WTC11 (cell line): ENCODE data around the gene GRM1. TPM values are rescaled to one million over a fixed set of nuclear protein-coding genes. Genes with fewer than 3 reads are reported as not detected.

Source experiments
- ATAC-seq: fragments of 200-7000 bp; cut with Tn5 transposase; 2 replicates; pipeline ENCODE4 v1.10.0; 2021; ENCODE audit warnings: mild to moderate bottlenecking, moderate library complexity
- CTCF ChIA-PET: fragments of 300-600 bp; sonication (Branson Sonifier 250); formaldehyde crosslinking; loops from one replicate; lab custom pipeline; 2021; ENCODE audit warnings: antibody characterized with exemption; lab: Charles Lee
- POLR2A ChIA-PET: fragments of 350-600 bp; sonication (Branson Sonifier 250); formaldehyde crosslinking; loops from one replicate; lab custom pipeline; 2021; ENCODE audit warnings: antibody characterized with exemption; lab: Charles Lee
- DNase-seq: peaks from one replicate; pipeline ENCODE4 v3.0.0; 2021; ENCODE audit warnings: low spot score
- H3K27ac Mint-ChIP-seq: 2 replicates; pipeline ENCODE4 v1.8.0; 2021; ENCODE audit warnings: mixed read lengths
- H3K27me3 Mint-ChIP-seq: 2 replicates; pipeline ENCODE4 v1.8.0; 2021; ENCODE audit warnings: low read depth, mild to moderate bottlenecking, moderate library complexity, mixed read lengths
- H3K36me3 Mint-ChIP-seq: 2 replicates; pipeline ENCODE4 v1.8.0; 2021; ENCODE audit warnings: mixed read lengths
- H3K4me1 Mint-ChIP-seq: 2 replicates; pipeline ENCODE4 v1.8.0; 2022; ENCODE audit warnings: mixed read lengths
- H3K4me3 Mint-ChIP-seq: 2 replicates; pipeline ENCODE4 v1.8.0; 2021; ENCODE audit warnings: mild to moderate bottlenecking, moderate library complexity, mixed read lengths
- H3K9me3 Mint-ChIP-seq: 2 replicates; pipeline ENCODE4 v1.8.0; 2021; ENCODE audit warnings: mixed read lengths
- AR ChIP-seq: fragments of 250-450 bp; sonication (Bioruptor Pico); IDR thresholded peaks from 2 replicates; pipeline ENCODE4 v1.9.0; 2021; ENCODE audit warnings: mild to moderate bottlenecking
- CREB1 ChIP-seq: sonication (generic); formaldehyde crosslinking; IDR thresholded peaks from 2 replicates; pipeline ENCODE4 v1.8.0; 2023; ENCODE audit warnings: mild to moderate bottlenecking, missing genetic modification reagents
- FOXJ3 ChIP-seq: sonication (generic); formaldehyde crosslinking; IDR thresholded peaks from 2 replicates; pipeline ENCODE4 v1.9.0; 2021; ENCODE audit warnings: missing genetic modification reagents, mild to moderate bottlenecking, borderline replicate concordance
- GABPB1 ChIP-seq: sonication (generic); formaldehyde crosslinking; IDR thresholded peaks from 2 replicates; pipeline ENCODE4 v1.8.1; 2023; ENCODE audit warnings: mild to moderate bottlenecking, missing genetic modification reagents
- IRF1 ChIP-seq: sonication (generic); formaldehyde crosslinking; IDR thresholded peaks from 2 replicates; pipeline ENCODE4 v1.8.0; 2023; ENCODE audit warnings: missing genetic modification reagents
- MLX ChIP-seq: sonication (generic); formaldehyde crosslinking; IDR thresholded peaks from 2 replicates; pipeline ENCODE4 v1.8.1; 2023; ENCODE audit warnings: mild to moderate bottlenecking, missing genetic modification reagents, moderate library complexity
- MYBL2 ChIP-seq: sonication (generic); formaldehyde crosslinking; IDR thresholded peaks from 2 replicates; pipeline ENCODE4 v1.8.1; 2023; ENCODE audit warnings: mild to moderate bottlenecking, moderate library complexity, missing genetic modification reagents
- NFYB ChIP-seq: sonication (generic); formaldehyde crosslinking; conservative IDR thresholded peaks from 2 replicates; pipeline ENCODE4 v1.8.0; 2022; ENCODE audit warnings: low read depth, missing genetic modification reagents
- NR1H2 ChIP-seq: sonication (generic); formaldehyde crosslinking; IDR thresholded peaks from 2 replicates; pipeline ENCODE4 v1.9.0; 2021; ENCODE audit warnings: mild to moderate bottlenecking, moderate library complexity, missing genetic modification reagents
- PRDM15 ChIP-seq: sonication (generic); formaldehyde crosslinking; IDR thresholded peaks from 2 replicates; pipeline ENCODE4 v1.8.0; 2022; ENCODE audit warnings: missing genetic modification reagents
- SMAD4 ChIP-seq: sonication (generic); formaldehyde crosslinking; IDR thresholded peaks from 2 replicates; pipeline ENCODE4 v1.8.0; 2022; ENCODE audit warnings: mild to moderate bottlenecking, missing genetic modification reagents
- USF1 ChIP-seq: sonication (generic); formaldehyde crosslinking; IDR thresholded peaks from 2 replicates; pipeline ENCODE4 v1.8.0; 2022; ENCODE audit warnings: mild to moderate bottlenecking, missing genetic modification reagents
- total RNA-seq: library from RNA; stranded (reverse); gene quantifications from 3 replicates; pipeline ENCODE4 v1.2.3, GENCODE V29; 2021
- TF ChIP-seq, protein P1 (sequence below): fragments of 250-450 bp; sonication (Bioruptor Pico); IDR thresholded peaks from 2 replicates; pipeline ENCODE4 v1.9.0; 2021; ENCODE audit warnings: mild to moderate bottlenecking, borderline replicate concordance
- TF ChIP-seq, protein P2 (sequence below): fragments of 250-450 bp; sonication (Bioruptor Pico); conservative IDR thresholded peaks from 2 replicates; pipeline ENCODE4 v1.9.0; 2021; ENCODE audit warnings: mild to moderate bottlenecking

Gene GRM1
- total RNA-seq, 1 experiment from 2014 or later = 0.46 TPM

- H3K9me3 Mint-ChIP-seq = no peaks in the 10 kb centered on the region
- no peak for ATAC-seq
- DNase-seq = no peak
- H3K27ac Mint-ChIP-seq = no peak overlapping the region
- H3K36me3 Mint-ChIP-seq = no peaks in the 10 kb centered on the region
- H3K4me1 Mint-ChIP-seq = peaks cover 12% of the 10 kb centered on the region
- POLR2A ChIA-PET = no interaction called here
- no peaks in the 10 kb centered on the region for H3K27me3 Mint-ChIP-seq
- H3K4me3 Mint-ChIP-seq = no peak overlapping the region
- no peak for TF ChIP-seq GABPB1
- TF ChIP-seq USF1 = no peak
- no peak for TF ChIP-seq PRDM15 (CRISPR knock-in tag)
- no peak for TF ChIP-seq FOXJ3 (CRISPR knock-in tag)
- TF ChIP-seq AR = no peak
- TF ChIP-seq NFYB = no peak
- TF ChIP-seq MYBL2 = no peak
- no peak for TF ChIP-seq MLX (CRISPR knock-in tag)
- no peak for TF ChIP-seq IRF1
- TF ChIP-seq SMAD4 (CRISPR knock-in tag) = no peak
- no peak for TF ChIP-seq CREB1 (CRISPR knock-in tag)
- TF ChIP-seq, protein P1, sequence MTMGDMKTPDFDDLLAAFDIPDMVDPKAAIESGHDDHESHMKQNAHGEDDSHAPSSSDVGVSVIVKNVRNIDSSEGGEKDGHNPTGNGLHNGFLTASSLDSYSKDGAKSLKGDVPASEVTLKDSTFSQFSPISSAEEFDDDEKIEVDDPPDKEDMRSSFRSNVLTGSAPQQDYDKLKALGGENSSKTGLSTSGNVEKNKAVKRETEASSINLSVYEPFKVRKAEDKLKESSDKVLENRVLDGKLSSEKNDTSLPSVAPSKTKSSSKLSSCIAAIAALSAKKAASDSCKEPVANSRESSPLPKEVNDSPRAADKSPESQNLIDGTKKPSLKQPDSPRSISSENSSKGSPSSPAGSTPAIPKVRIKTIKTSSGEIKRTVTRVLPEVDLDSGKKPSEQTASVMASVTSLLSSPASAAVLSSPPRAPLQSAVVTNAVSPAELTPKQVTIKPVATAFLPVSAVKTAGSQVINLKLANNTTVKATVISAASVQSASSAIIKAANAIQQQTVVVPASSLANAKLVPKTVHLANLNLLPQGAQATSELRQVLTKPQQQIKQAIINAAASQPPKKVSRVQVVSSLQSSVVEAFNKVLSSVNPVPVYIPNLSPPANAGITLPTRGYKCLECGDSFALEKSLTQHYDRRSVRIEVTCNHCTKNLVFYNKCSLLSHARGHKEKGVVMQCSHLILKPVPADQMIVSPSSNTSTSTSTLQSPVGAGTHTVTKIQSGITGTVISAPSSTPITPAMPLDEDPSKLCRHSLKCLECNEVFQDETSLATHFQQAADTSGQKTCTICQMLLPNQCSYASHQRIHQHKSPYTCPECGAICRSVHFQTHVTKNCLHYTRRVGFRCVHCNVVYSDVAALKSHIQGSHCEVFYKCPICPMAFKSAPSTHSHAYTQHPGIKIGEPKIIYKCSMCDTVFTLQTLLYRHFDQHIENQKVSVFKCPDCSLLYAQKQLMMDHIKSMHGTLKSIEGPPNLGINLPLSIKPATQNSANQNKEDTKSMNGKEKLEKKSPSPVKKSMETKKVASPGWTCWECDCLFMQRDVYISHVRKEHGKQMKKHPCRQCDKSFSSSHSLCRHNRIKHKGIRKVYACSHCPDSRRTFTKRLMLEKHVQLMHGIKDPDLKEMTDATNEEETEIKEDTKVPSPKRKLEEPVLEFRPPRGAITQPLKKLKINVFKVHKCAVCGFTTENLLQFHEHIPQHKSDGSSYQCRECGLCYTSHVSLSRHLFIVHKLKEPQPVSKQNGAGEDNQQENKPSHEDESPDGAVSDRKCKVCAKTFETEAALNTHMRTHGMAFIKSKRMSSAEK (CRISPR knock-in tag) = no peak
- TF ChIP-seq NR1H2 (CRISPR knock-in tag) = no peak
- CTCF ChIA-PET = interaction anchor here (0.6 kb wide), 1 partner anchor 113 kb away, joined by 3 read pairs; no protein-coding TSS in a partner anchor
Observed at GRCh38 chr6:146258206-146258605, 229.3 kb downstream of the GRM1 start.

DNA sequence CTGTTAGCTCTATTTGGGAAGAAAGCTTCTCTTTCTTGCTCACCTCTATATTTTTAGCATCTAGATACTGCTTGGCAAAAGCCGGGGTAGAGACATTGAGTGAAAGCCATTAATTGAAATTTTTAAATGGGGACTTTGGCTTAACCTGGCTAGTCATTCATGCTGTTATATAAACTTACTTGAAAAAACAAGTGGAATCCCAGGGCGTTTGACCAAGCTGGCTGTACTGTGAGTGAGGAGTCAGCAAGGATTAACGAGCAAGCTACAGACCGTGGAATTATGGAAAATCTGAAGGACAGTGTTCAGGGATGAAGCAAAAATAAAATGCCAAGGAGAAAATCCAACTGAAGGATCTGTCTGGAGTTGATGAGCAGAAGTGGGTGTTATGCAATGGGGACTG lies 232.0 kb downstream of the GRM1 start:
- CTCF ChIA-PET = no interaction called here
- H3K4me3 Mint-ChIP-seq = no peak overlapping the region
- peaks cover 11% of the 10 kb centered on the region for H3K9me3 Mint-ChIP-seq
- POLR2A ChIA-PET = no interaction called here
- DNase-seq (no peak), ATAC-seq (no peak)
- no peaks in the 10 kb centered on the region for H3K27me3 Mint-ChIP-seq
- no peak overlapping the region for H3K27ac Mint-ChIP-seq
- H3K36me3 Mint-ChIP-seq = no peaks in the 10 kb centered on the region
- H3K4me1 Mint-ChIP-seq = peaks cover 12% of the 10 kb centered on the region
- TF ChIP-seq IRF1 = no peak
- TF ChIP-seq, protein P1 (CRISPR knock-in tag) = no peak
- TF ChIP-seq, protein P2, sequence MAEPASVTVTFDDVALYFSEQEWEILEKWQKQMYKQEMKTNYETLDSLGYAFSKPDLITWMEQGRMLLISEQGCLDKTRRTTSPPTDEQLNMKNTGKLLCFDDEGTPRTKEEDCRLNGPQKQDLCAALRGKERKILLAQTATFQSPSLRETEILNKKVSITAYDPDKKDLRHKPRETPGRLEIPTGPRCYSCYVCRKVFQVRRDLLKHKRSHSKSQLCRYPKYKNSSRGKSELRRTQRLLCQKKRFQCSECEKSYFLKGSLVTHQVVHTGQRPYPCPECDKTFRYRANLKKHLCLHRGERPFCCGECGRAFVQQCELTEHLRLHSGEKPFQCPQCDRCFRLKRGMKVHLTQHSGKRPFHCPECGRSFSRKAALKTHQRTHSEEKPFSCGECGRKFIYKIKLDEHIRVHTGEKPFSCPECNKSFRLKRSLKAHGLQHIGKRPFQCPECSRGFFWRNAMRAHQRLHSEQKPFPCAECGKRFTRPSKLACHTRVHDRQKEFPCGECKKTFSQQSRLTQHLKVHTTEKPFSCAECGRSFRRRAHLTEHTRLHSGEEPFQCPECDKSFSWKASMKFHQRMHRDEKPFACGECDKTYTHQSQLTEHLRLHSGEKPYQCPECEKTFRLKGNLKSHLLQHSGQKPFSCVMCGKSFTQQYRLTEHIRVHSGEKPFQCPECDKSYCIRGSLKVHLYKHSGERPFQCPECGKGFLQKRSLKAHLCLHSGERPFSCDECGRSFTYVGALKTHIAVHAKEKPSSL (CRISPR knock-in tag) = no peak
